ENCODE results near the gene VWC2.

DNA sequence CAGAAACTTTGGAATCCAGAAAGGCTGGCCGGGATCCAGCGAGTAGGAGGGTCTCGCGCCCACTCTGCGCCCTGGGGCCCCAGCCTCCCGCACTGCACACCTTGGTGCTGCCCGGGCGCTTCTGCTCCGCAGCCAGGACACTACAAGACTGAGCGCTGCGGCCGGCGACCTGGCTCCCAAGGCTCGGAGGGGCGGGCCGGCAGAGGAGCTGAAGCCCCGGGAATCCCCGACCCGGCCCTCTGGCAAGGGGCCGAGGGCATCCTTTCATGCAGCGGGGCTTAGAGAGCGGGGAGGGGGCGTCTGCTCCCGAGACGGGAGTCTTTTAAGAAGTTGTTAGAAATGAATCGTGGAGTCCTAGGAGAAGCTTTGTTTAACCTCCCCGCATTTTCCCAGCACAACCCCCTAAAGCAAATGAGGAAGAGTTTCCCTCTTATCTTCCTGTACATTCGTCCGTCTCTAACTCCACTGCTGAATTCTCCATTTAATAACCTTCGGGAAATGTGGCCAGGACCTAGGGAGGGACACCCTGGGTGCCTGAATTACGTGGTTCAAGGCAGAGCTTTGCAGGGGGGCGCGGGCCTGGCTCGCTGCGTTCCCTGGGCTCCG lies 1.1 kb downstream of the VWC2 start:
- TF ChIP-seq, protein P1, sequence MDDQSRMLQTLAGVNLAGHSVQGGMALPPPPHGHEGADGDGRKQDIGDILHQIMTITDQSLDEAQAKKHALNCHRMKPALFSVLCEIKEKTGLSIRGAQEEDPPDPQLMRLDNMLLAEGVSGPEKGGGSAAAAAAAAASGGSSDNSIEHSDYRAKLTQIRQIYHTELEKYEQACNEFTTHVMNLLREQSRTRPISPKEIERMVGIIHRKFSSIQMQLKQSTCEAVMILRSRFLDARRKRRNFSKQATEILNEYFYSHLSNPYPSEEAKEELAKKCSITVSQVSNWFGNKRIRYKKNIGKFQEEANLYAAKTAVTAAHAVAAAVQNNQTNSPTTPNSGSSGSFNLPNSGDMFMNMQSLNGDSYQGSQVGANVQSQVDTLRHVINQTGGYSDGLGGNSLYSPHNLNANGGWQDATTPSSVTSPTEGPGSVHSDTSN (IDR thresholded peaks at IDR 0.05) = no peak
- TF ChIP-seq CTCF (IDR thresholded peaks at IDR 0.05) = no peak
- TF ChIP-seq RFX5 (IDR thresholded peaks at IDR 0.05; ENCODE audit: low read length) = no peak
- TF ChIP-seq RXRA (IDR thresholded peaks at IDR 0.05; ENCODE audit: borderline replicate concordance, low read depth) = no peak
- TF ChIP-seq REST (IDR thresholded peaks at IDR 0.05; ENCODE audit: low read depth, low read length) = no peak
- no peak for TF ChIP-seq TAF1 (IDR thresholded peaks at IDR 0.05; ENCODE audit: borderline replicate concordance, low read depth, low read length)
